G401.6 (cell line): Measurements from ENCODE around the gene NR1H3.
"Not testable (repeated sequence)": the region's sequence is repeated elsewhere in the genome, so short reads cannot be mapped to it uniquely, and the experiment has no call there.

ENCODE experiments used
- FAIRE-seq: peaks from 2 replicates; lab custom pipeline; 2012; peaks lifted over from hg19 to GRCh38; lab: Jason Lieb, UNC

Gene NR1H3

DNA sequence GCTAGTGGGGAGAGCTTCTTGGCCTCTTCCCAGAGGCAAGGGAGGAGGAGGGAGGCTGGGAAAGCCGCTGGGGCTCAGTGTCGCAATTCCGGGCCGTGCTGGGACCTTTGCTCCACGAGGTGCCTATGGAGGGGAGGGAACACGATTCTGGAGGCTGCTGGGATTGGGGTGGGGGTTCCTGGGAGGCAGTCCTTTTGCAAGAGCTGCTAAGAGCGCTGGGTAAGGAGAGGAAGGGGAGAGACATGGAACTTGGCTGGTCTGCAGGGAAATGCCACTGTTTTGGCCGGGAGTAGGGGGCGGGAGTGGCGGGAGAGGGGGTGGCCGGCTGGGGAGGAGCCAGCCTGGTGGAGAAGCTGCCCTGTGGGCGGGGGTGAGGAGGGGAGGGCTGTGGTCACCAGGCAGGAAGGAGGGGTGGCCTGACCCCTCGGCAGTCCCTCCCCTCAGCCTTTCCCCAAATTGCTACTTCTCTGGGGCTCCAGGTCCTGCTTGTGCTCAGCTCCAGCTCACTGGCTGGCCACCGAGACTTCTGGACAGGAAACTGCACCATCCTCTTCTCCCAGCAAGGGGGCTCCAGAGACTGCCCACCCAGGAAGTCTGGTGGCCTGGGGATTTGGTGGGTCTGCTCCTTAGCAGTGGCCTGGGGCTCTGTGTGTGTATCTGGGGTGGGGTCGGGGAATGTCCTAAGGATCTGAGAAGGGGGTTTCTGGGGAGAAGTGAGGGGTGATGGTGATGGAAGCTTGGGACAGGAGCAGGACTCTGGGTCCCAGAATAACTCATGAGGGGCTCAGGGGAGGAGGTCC, at the start of gene NR1H3:
NR1H3 (plus strand) TSS at position 480 of the 800 bp plus-strand sequence. CDS start 1,221 bp downstream, outside the sequence.
- FAIRE-seq, result no peak

DNA sequence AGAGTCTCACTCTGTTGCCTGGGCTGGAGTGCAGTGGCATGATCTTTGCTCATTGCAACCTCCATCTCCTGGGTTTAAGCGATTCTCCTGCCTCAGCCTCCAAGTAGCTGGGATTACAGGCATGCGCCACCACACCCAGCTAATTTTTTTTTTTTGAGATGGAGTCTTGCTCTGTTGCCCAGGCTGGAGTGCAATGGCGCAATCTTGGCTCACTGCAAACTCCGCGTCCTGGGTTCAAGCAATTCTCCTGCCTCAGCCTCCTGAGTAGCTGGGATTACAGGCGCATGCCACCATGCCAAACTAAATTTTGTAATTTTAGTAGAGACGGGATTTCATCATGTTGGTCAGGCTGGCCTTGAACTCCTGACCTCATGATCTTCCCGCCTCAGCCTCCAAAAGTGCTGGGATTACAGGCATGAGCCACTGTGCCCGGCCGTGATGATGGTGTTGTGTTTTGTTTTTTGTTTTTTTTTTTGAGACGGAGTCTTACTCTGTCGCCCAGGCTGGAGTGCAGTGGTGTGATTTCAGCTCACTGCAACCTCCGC, 49.7 kb upstream of the NR1H3 start:
- not testable (repeated sequence) for FAIRE-seq

DNA sequence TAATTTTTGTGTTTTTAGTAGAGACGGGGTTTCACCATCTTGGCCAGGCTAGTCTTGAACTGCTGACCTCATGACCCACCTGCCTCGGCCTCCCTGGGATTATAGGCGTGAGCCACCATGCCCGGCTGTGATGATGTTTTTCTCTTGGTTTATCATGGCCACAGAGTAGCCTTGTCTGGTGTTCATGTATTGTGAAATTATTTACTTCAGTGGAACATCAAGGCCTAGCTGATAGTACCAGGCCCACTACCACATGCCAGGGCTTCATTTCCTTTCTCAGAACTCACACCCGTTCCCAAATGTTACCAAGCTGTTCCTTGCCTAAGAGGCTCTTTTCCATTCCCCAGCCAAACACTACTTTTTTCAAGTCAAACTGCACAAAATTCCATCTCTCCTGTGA, 49.2 kb upstream of the NR1H3 start:
- no peak for FAIRE-seq

DNA sequence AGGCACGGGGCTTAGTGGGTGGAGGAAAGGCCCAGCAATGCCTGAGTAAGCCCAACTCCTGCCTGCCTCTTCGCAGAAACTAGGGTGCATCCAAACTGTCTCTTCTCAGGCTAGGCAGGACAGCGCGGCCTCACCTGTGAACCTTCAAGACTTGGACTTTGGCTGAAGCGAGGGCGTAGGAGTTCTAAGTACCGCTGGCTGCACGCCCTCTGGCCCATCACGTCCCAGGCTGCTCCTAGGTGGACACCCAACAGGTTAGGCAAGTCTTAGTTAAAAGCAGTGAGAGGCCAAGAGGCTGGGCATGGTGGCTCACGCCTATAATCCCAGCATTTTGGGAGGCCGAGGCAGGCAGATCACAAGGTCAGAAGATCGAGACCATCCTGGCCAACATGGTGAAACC, 44.9 kb upstream of the NR1H3 start:
- no peak for FAIRE-seq

DNA sequence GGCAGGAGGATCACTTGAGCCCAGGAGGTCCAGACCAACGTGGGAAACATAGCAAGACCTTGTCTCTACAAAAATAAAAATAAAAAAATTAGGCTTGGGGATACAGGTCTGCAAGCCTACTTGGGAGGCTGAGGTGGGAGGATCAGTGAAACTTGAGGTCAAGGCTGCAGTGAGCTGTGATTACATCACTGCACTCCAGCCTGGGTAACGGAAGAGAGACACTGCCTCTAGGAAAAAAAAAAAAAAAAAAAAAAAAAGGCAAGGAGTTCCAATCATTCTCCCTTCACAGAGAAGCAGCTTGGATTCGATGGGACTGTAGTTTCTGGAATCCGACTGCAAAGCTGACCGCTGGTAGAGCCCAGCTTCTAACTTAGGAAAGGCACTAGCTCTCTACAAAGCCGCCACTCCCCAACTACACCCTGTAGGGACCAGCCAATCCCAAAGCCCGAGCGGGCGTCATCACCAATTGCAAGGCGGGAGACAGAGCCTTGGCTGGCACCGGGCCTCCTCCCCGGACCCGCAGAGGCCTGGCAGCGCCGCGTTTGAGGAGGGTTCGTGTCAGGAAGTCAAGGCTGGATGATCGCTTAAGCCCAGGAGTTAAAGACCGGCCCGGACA, 43.7 kb upstream of the NR1H3 start:
- no peak for FAIRE-seq

DNA sequence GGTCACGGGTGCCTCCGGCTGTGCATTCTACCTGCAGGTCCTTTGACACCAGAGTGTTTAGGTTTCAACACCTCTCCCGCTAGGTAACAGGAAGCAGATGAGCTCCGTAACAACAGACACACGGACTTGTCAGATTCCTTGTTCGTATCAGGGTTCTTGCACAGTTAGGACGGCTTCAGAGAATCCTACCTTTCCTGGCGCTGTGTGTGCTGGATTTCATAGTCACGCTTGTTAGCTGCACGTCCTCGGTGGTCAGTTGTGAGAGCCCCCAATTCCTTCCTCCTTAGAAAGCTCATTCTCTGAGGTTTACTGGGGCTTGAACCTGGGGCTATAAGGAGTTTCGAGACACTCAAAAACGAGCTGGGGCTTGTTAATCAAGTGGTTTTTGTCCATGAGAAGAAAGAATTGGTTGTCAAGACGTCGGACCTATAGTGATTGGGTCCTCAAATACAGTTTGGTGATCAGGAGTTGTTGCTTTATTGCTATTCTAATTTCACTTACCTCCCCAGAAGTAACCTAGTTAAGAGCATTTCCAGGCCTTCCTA, 42.4 kb upstream of the NR1H3 start:
- FAIRE-seq, result no peak

DNA sequence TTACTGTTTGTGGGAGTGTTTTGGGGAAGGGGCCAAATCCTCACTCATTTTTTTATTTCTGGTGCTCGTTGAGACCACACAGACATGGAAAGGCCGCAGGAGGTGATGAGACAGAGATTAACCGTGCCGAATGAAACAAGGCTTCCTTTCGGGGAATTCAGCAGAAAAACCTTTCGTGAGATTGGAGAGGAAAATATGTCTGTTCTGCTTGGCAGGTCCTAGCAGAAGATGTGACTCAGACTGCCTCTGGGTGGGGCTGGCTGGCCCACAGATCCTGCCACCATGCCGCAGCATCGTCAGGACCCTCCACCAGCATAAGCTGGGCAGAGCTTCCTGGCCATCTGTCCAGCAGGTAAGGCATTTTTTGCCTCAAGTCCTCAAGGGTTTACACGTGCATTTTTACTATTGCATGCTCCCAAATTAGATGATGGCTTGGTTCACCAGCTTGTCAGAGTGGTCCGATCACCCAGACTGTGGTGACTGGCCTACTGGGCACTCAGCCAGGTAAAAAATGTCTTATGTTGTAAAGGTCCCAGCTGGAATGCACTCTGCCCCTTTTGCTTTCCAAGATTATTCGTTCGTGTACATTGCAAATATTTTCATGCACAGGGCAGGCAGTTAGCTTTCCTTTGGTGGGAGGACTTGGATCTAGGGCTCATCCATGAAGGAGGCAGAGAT, 41.5 kb upstream of the NR1H3 start:
- no peak for FAIRE-seq

DNA sequence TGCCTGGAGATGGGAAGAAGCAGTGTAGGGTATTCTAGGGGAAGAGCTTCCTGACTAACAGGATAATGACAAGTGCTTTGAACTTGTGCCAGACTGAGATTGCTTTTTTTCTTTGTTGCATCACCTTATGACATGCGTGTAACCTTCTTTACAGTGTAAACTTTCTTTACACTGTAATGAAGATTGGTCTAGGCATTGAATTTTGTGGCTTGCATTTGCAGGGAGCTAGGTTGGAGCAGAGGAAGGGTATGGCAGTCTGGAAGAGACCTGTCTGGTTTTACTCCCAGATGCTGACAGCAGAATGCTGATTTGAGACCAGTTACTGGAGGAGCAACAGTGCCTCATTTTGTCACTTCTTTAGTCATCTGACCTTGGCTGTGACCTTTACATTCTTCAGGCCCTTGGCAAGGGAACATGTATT, 37.4 kb upstream of the NR1H3 start:
- no peak for FAIRE-seq

DNA sequence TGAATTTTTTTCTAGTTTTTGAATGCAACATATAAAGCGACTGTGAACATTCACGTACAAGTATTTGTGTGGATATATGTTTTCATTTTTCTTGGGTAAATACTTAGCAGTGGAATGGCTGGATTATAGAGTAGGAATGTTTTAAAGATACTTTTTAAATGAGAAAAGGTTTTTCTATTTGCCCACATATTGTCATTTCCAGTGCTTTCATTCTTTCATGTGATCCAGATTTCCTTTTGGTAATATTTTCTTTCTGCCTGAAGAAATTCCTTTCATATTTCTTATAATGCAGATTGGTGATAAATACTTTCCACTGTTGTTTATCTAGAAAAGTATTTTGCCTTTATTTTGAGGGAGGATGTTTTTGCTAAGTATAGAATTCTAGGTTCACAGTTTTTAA, 35.1 kb upstream of the NR1H3 start:
- no peak for FAIRE-seq

DNA sequence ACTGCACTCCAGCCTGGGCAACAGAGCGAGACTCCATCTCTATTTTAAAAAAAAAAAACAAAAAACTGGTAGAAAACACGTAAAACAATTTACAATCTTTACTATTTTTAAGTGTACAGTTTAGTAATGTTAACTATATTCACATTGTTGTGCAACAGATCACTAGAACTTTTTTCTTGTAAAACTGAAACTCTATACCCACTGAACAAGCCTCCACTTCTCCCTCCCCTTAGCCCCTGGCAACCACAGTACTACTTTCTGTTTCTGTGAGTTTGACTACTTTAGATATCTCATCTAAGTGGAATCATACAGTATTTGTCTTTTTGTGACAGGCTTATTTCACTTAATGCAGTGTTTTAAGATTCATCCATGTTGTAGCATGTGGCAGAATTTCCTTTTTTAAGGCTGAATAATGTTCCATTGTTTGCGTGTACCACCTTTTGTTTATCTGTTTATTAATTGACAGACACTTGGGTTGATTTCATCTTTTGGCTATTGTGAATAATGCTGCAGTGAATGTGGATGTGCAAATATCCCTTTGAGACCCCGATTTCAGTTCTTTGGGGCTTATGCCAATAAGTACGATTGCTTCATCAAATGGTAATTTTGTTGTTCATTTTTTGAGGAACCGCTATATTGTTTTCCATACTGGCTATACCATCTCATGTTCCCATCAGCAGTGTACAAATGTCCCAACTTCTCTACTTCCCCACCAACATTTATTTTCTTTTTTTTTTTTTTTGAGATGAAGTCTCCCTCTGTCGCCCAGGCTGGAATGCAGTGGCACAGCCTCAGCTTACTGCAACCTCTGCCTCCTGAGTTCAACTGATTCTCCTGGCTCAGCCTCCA, 32.0 kb upstream of the NR1H3 start:
- no peak for FAIRE-seq

DNA sequence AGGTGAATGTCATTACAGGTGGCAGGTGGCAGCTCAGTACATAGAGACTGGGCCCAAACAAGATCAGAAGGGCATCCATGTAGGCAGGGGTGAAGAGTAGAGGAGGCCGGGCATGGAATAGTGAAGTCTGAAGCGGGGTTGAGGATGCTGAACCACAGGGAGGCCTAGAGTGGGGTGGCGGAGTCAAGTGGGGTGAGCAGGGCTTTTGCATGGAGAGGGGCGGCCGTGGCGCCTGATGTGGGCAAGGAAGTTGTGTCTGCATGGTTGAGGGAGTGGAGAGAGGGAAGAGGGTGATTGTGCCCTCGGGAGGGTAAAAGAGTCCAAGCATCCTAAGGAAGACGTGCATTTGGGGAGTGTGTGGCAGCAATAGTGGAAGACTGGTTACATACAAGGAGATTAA, 28.6 kb upstream of the NR1H3 start:
- no peak for FAIRE-seq

DNA sequence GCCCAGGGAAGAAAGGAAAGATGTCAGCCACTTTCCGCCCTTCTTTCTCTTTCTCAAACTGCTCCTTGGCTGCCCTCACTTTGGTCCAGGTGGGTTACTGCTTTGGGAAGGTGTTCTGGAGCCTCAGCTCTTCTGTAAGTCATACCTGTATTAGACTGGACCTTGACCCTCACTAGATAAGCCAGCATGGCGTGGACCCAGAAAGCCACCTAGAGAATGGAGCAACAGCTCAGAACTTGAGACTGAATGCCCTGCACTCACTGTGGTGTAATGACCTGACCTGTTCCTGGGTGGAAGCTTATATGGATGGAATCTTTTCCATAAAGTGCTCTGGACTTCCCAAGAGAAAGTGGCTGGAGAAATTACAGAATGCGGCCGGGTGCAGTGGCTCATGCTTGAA, 24.7 kb upstream of the NR1H3 start:
- no peak for FAIRE-seq

DNA sequence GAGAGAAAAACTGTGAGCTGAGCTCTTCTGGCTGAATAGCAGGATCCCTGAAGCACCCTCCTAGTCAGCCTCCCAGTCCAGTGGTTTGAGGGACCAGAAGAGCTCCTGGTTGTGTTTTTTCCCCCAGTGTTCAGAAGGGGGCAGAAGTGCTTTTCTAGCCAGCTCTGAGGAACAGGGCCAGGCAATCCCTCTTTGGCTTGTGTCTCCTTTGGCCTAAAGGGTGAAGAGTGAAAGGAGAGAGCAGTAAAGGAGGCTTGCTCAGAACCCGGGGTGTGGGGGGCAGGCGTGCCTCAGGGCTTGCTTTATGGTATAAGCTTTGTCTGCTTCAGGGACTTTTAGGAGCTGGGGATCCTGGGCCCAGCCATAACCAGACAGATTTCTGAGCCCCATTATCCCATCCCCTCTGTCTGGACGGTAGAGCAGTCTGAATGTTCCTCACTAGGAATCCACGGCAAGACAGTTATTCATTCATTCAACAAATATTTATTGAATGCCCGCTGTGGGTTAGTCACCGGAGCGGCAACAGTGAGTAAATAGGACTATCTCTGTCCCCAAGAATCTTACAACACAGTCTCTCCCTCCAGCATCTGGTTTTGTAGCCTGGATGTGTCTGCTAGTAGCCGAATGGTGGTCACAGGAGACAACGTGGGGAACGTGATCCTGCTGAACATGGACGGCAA, 23.7 kb upstream of the NR1H3 start:
- FAIRE-seq, result no peak

DNA sequence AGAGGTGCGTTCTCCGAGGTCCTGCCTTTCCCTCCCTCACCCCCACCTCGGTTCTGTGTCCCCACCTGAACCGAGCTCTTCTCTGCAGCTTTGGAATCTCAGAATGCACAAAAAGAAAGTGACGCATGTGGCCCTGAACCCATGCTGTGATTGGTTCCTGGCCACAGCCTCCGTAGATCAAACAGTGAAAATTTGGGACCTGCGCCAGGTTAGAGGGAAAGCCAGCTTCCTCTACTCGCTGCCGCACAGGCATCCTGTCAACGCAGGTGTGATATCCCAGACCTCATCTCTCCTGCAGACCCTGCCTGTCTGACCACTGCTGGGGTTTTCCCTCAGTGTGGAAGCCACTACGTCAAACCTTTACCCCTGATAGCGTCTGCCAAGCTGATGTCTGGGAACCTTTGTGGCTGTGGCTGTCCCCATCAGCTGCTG, 23.1 kb upstream of the NR1H3 start:
- no peak for FAIRE-seq

DNA sequence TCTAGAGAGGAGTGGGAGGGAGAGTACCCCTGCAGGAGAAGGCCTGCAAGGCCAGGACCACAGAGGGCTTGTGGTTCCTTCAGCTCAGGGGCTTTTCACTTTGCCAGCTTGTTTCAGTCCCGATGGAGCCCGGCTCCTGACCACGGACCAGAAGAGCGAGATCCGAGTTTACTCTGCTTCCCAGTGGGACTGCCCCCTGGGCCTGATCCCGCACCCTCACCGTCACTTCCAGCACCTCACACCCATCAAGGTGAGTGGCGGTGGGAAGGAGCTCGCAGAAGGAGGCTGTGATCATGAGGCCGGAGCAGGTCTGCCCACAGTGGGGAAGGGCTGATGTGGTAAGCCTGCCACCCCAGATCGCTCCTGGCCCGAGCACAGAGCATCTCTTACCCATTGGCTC, 22.6 kb upstream of the NR1H3 start:
- FAIRE-seq, result no peak

DNA sequence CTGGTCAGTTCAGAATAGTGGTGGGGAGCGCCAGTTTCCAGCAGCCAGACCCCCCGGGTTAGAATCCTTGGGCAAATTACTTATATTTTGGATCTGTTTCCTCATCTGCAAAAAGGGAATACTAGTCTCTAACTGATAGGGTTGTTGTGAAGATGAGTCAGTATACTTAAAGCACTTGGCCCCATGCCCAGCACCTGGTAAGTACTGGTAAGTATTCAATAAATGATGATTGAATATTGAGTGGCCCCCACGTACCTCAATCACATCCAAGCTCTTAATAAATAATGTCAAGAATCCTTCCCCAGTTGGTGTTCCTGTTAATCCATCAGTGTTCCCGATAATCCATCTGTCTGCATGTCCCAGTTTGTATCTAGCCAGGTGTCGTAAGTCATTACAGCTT, 21.3 kb upstream of the NR1H3 start:
- FAIRE-seq, result no peak

DNA sequence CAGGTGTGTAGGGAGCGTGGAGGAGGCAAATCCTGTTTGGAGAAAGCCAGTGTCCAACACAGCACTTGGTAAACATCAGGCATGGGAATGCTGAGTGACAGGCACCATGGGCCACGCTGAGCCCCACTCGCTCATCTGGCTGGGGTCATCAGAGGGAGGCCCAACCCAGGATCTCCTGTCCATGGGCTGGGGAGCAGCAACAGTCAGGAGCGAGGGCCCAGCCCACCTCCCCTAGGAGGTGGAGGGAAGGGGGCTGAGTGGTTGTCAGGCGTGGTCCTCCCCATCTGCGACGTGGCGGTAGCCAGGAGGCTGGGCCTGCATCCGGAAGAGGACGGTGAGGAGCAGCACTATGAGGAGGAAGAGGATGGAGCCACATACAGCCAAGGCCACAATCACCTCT, 17.9 kb upstream of the NR1H3 start:
- FAIRE-seq, result no peak

DNA sequence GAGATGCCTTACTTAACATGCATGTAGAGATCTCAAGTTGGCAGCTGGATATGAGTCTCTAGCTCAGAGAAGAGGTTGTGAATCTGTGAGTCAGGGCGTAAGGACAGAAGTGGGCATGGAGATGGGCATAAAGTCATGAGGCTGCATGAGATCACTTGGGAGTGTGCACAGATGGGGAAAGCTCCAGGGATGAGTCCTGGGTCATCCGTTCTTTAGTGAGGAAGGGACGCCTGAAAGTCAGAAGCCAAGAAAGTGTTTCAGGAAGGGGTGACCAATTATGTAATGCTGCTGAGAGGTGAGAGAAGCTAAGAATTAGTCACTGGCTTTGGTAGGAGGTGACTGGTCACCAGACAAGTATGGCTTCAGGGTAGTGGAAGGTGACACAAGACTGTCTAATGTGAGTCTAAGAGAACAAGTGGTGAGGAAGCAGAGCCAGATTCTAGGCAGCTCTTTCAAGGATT, 15.9 kb upstream of the NR1H3 start:
- no peak for FAIRE-seq

DNA sequence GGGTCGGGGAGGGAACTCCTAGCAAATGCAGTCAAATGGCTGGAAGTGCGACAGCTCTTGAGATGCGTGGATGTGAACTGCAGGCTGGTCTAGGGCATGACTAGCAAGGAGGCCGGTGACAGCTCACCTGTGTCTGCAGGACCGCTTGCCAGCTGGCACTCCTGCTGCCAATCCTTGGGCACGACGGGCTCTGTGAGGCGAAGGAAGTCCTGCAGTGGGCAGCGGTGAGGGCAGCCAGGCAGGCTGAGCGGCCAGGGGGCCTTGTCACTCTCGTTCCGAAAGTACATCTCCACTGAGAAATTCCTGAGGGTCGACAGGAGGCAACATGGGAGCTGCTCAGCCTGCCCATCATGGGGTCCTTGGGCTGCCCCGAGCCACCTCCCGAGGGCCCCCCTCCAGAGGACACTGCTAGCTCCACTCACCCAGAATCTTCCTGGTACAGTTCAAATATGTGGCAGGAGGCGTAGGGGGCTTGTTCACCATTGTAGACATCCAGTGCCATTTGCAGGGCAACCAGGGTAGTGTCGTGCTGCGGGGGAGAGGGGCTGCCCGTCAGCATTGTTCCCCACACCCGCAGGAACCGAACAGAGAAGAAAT, 15.1 kb upstream of the NR1H3 start:
- FAIRE-seq, result no peak

DNA sequence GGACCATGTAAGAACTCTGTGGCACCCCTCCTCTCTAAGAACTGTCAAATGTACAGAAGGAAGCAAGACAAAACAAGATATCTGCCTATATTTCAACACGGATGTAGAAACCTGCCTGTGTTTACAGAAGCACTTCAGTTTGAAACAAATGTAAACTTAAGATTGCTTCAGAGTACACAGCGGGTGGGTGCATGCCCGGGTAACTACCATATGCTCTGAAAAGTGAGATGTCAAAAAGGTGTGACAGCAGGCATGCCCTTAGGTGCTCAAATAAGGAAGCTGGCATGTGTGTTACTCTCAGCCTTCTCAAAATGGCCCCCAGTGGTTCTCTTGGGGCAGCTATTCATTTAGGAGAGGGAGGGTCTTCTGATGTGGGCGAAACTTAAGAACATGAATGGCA, 14.3 kb upstream of the NR1H3 start:
- FAIRE-seq, result no peak
